HG03135 (cell line): ENCODE measurements around the gene GNMT.
"Not testable (repeated sequence)": the region's sequence is repeated elsewhere in the genome, so short reads cannot be mapped to it uniquely, and the experiment has no call there.

ENCODE experiments used
- ATAC-seq: cut with Tn5 transposase; IDR thresholded peaks from one replicate; pipeline ENCODE4 v1.9.1; 2021; ENCODE audit warnings: mild to moderate bottlenecking, moderate library complexity; ENCODE audit not compliant: unreplicated experiment

GNMT gene

DNA sequence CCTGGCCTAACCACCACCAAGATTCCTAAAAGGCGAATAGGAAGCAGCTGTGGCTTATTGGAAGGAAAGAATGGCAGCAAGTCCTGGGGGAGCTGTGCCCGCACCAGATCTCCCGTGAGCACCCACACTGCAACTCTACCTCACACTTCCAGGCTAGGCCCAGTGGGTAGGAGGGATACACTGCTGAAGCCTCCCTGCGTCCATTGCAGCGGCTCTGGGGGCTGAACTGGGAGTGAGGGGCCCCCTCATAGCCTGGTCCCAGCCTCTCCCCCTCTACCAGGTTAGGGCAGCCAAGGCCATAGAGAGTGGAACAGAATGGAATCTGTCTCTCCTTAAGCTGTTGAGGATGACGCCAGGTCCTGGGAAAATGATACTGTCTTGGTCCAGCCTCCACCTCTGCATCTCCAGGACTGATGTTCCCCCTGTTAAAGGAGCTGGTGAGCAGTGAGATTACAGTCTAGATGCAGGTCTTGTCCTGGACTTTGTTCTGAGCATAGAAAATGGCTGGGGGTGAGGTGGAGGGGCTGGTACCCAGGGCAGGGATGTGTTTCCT lies 20.0 kb upstream of the GNMT start:
- no peak for ATAC-seq

DNA sequence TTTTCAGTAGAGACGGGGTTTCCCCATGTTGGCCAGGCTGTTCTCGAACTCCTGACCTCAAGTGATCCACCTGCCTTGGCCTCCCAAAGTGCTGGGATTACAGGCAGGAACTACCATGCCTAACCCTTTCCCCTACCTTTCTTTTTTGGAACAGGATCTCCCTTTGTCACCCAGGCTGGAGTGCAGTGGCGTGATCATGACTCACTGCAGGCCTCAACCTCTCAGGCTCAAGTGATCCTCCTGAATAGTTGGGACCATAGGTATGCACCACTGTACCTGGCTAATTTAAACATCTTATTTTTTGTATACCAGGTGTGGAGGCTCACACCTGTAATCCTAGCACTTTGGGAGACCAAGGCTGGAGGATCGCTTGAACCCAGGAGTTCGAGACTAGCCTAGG lies 19.2 kb upstream of the GNMT start:
- ATAC-seq: not testable (repeated sequence)

DNA sequence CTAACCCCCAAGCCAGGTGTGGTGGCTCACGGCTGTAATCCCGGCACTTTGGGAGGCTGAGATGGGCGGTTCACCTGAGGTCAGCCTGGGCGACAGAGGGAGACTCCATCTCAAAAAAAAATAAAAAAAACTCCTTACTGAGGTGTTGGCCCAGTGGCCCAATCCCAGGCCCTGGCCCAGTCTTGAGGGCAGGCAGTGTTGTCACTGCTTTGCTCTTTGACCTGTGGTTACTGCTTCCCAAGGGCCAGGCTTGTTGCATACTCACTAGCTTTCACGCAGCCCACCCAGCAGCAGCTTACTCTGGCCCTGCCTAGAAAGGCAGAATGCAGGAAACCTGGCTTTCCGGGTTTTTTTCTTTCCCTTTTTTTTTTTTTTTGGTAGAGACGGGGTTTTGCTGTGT lies 18.1 kb upstream of the GNMT start:
- ATAC-seq: no peak

DNA sequence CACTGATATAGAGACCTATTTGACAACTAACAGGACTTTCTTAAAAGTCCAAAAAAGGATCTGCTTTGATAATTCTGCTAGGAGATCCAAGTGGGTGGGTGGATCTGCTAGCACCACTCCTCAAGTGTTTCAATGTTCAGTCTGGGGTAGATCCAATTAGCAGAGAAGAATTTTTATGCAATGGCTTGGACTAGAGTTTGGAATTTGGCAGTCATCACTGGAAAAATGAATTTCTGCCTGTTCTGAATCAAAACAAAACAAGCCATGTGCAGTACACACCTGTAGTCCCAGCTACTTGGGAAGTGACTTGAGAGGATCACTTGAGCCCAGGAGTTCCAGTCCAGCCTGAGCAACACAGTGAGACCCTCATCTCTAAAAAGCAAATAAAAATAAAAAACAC lies 12.6 kb upstream of the GNMT start:
- ATAC-seq: no peak

DNA sequence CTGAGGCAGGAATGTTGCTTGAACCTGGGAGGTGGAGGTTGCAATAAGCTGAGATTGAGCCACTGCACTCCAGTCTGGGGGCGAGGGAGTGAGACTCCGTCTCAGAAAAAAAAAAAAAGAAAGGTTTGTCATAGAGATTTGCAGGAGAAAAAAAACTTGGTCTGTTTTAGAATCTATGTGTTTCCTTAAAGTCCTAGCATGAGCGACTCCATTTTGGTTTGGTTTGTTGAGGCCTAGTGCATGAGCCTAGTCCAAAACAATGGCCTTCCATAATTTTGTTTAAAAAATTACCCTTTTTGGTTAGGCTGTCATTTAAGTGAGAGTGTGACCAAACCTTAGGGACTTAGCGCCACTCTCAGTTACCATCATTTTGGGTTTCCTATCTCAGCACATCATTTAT lies 8.2 kb upstream of the GNMT start:
- no peak for ATAC-seq

DNA sequence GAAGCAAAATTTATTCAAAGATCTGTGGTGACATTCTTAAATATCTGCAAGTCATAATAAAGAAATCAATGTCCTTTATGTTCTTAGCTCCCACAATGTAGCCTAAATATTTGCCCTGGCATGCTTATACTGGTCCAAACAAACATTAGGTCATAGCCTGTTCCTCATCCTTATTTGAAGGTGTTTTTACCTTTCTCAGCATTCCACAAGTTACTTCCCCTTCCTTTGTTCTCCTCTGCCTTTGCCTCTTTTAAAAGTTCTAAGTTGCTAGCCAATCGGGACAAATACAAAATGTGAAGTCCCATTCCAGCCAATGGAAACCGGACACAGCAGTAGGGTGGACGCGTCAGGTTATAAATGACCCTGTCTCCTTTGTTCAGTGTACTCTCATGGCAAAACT lies 6.1 kb upstream of the GNMT start:
- ATAC-seq: not testable (repeated sequence)

DNA sequence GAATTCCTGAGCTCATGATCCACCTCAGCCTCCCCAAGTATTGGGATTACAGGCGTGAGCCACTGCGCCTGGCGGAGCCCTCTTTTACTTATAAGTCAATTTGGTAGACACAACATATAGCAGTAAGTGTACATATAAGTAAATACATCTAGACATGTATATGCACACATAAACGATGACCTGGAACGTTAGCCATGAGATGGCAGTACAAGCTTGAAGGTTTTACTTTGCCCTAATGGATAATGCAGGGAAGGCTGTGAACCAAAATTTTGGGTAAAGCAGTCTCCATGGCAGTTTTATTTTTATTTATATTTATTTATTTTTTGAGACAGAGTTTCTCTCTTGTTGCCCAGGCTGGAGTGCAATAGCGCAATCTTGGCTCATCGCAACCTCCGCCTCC lies 2.4 kb upstream of the GNMT start:
- no peak for ATAC-seq

DNA sequence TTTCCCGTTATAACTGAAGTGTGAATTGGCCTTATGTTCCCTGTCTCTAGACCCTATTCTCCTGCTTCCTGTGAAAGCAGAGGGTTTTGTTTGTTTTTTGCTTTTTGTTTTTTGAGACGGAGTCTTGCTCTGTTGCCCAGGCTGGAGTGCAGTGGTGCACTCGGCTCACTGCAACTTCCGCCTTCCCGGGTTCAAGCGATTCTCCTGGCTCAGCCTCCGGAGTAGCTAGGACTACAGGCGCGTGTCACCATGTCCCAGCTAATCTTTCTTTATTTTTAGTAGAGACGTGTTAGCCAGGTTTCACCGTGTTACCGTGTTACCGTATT lies 674 bp upstream of the GNMT start:
- ATAC-seq: no peak

DNA sequence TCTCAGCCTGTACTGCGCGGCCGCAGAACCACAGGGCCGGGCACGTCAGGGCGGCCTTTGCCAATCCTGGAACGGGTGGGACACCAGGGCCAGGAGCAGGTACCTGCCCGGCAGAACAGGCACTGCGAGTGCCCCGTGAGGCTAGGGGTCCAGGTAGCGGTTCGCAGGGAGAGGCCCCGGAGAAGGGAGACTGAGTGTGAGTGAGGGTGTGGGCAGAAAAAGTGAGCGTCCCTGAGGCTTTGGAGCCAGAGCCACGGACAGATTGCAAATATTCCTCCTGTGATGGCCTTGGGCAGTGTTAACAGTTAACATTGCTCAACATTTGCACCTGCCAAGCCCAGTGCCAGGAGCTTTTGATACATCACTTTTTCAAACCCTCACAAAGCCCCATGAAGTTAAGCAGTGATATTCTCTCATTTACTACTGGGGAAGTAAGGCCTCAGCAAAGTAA lies 491 bp downstream of the GNMT start:
- ATAC-seq: no peak

DNA sequence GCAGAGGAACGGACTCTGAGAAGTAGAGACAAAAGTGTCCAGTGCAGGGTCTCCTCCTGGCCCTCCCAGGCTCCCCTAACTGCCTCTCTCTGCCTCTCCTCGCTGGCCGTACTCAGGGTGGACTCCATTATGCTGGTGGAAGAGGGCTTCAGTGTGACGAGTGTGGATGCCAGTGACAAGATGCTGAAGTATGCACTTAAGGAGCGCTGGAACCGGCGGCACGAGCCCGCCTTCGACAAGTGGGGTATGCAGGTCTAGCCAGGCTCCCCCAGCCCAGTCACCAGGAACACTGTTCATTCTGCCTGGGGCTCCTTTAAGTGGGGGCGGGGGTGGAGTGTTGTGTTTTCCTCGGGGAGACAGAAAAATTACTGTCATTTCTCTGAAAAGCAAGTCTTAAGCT lies 1.5 kb downstream of the GNMT start:
- ATAC-seq: no peak

DNA sequence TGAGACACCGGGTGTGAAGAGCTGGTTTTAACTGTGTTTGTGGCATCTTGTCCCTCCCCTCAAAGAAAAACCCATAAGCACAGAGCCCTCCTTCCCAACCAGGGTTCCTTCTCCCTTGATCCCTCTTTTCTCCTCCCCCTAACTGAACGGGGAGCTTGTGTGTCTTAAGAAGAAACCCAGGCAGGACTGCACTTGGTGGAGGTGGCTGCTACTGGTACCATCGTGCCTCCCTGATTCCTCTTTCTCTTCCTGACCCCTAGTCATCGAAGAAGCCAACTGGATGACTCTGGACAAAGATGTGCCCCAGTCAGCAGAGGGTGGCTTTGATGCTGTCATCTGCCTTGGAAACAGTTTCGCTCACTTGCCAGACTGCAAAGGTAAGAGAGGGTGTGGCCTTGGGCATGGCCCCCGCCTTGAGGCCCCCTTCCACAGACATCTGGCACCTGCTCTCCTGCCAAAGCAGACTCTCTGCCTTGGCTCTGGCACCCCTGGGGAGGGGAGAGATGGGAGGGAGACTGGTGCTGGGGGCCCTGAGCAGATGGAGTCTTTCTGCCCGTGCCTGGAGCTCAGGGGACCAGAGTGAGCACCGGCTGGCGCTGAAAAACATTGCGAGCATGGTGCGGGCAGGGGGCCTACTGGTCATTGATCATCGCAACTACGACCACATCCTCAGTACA lies 2.1 kb downstream of the GNMT start:
- ATAC-seq: no peak

DNA sequence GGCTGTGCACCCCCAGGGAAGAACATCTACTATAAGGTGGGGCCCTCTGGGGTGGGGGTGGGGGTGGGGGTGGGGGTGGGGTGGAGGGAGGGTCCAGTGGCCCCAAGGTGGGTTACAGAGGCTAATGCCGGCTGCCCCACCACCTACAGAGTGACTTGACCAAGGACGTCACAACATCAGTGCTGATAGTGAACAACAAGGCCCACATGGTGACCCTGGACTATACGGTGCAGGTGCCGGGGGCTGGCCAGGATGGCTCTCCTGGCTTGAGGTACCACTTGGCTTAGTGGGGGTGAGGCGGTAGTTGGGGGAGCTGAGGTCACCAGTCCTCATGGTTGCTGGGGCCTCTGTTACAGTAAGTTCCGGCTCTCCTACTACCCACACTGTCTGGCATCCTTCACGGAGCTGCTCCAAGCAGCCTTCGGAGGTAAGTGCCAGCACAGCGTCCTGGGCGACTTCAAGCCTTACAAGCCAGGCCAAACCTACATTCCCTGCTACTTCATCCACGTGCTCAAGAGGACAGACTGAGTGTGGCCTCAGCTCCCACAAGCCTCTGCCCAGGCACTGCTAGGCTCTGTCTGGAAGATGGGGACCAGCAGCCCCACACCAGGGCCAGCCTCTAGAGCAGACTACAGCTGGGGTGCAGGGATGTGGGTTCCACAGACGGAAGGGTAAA lies 2.8 kb downstream of the GNMT start:
- no peak for ATAC-seq

DNA sequence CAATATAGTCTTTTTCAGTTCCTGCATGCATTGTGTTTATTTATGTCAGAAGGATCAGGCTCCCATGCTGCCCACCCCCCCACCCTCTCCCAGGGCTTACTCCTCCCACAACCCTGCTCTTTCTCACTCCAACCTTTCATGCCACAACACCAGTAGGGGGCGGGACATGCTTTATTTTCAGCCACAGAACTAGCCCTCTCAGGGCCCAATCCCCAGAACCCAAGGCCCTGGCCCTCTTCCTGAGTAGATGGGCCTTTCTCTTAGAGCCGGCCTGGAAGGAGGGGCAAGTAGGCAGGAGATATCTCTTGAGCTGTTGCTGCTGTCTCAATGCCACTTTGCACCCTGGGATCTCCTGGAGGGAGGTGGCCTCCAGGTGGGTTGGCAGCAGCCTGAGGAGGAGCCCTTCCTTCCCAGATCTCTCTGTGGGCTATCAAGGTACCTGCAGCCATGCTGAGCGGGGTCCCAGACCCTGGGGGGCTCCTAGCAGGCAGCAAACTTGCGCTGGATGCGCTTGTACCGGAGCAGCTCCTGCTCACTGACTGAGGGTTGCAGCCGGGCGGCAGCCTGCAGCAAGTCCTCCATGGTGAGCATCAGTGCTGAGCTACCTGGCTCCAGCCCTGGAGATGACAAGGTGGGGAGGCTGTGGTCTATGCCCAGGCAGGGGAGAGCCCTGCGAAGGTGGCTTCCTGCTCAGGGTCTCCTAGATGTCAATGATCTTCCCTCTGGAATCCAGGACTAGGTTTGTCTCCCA lies 3.5 kb downstream of the GNMT start:
- ATAC-seq: no peak

DNA sequence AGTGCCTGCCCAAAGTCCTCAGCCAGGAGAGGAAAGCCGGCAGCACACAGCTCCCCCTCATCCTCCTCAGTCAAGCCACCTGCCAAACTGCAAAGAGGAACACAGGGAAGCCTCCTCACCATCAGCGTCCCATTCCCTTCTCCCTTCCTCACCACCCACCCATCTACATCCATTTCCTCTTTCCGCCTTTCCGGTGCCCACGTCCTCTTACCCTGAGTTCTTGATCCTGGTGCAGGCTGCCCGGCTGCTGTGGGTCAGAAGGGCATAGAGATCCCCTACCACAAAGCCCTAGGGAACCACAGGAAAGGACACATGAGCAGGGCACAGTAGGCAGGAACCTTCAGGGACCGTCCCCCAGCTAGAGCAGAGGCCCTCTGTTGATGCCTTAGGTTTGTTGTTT lies 6.0 kb downstream of the GNMT start:
- no peak for ATAC-seq

DNA sequence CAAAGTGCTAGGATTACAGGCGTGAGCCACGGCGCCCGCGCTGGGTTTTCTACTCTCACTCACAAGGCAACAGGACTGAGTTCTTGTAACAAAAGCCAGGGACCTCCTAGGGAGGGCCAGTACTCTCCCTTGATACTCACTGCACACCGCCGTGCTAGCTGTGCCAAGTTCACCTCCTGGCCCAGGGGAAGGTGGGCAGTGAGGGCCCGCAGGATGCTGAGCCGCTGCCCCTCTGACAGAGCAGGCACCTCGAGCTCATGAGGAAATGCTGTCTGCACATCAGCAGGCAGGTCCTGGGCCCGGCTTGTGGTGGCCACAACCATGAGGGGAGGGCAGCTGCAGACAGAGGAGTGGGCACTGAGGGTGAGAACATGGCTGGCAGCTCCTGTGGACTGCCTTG lies 6.7 kb downstream of the GNMT start:
- no peak for ATAC-seq

DNA sequence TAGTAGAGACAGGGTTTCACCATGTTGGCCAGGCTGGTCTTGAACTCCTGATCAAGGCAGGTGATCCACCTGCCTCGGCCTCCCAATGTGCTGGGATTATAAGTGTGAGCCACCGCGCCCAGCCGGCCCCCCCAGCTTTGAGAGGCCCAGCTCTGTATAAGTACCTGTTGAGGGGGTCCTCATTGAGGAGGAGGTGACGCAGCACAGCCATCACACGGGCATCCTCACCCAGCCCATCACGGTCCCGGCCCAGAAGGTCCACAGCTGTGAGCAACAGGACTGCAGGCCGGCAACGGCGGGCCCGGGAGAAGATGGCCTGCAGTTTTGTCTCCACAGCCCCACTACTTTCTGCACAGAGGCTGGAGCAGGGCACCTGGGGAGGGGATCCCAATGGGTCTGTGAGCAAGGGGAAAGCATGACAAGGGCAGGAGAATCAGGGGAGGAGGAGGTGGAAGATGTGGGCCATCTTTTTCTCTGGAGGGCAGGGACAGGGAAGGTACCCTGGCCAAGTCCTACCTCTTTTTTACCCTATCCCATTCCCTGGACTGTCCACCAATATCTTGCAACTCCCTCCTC lies 7.7 kb downstream of the GNMT start:
- ATAC-seq: no peak

DNA sequence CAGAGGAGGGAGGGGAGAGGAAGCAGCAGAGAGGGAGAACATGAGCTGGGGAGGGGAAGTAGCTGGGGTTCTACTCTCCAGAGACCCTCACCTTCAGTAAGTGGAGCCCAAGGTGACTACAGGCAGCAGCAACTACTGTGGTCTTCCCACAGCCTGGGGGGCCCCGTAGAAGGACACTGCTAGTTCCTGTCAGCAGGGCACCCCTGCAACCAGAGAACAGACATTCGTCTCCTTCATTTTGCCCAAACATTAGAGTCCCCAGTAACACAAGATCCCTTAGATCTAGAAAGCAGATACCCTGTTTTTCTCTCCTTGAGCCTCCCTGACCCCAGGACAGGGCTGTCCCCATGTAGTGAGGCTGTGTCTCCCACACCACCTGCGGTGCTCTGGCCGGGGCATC lies 8.2 kb downstream of the GNMT start:
- ATAC-seq: no peak

DNA sequence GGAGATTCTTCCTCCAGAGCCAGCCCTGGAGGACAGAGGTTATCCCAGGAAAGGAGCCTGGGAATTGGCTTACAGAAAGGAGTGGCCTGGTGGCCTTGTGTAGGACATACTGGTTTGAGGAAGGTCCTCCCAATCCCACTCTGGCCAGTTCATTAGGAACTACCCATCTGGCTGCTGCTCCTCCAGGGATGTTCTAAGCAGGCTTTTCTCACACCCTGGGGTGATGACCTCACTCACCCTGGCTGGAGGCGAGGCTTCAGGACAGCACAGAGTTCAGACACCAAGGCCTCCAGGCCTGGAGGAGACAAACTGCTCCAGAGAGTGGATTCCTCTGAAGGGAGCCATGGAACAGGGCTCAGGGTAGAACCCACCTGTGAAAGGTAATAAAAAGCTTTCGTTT lies 8.9 kb downstream of the GNMT start:
- no peak for ATAC-seq

DNA sequence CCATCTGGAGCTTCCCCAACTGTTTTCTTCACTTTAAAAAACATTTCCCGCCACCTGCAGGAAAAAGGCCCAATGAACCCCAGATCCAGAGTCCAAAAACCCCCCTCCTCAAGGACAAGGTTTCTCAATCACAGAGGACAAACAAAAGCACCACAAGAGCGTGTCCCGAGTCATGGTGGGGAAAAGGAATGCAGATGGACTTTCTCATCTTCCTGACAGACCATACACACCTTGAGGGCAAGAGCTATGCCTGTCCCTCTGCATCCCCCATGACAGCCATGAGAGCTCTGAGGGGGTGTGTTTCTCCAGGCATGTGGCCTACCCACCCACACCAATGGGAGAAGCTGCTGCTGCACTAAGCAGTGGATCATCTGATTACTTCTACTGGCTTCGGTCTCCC lies 9.4 kb downstream of the GNMT start:
- no peak for ATAC-seq

DNA sequence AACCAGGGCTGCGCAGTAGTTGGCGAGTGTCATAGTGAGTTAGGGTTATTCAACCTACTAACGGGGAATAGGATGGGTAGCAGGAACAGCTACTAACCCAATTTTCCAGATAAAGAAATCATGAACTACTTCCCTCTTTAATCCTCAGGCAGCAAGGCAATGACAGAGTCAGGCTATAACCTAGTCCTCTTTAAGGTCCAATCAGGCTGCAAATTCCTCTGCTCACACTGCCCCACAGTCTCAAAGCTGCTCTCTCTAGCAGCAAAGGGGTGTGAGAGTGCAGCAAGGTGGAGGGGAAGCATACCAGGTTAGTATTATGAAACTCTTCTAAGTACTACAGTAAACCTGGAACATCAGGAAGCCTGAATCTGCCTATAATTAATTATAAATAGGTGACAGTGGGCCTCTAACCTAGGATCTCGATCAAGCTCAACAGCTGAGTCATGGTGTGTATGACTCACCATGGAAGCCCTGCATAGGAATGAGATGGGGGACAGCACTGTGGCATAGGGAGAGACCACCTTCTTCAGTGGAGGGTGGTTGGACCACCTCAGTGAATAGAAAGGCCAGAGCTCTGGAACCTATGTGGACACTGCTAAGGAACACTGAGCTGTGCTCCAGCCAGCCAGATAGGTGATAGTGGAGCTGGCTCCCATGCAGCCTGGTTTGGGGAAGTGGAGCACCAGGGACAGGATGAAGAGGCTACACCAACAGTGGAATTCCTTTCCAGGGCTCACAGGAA lies 10.5 kb downstream of the GNMT start:
- no peak for ATAC-seq

DNA sequence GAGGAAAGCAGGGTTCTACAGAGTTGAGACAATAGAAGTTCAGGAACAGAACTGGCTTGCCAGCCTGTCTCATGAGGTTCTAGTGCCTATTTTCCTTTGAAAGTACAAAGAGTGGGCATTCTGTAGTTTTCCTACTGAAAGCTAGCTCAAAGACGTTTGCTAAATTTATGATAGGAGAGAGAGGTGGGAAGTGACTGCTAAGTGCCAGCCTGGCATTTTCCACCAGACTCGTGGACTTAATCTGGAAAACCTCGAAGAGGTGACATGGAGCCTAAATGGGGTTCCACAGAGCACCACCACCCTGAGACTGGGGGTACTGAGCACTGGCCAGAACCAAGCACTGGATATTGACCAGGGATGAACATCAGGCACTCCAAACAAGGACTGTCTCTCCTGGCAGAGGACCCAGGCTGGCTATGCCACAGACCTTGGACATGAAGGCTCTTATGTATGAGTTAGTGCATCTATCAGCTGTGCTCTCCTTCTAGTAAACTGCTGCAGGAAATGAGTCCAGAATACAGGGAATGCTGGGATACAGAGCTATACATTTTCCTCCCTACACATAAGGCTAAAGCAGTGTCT lies 11.3 kb downstream of the GNMT start:
- ATAC-seq: no peak
